Right atrium auricular region (tissue), 2 donors: ENCODE measurements around the gene ZNF438. TPM values are rescaled to one million over a fixed set of nuclear protein-coding genes. Genes with fewer than 3 reads are reported as not detected.
"Not testable (repeated sequence)": the region's sequence is repeated elsewhere in the genome, so short reads cannot be mapped to it uniquely, and the experiment has no call there.

Experiments
- DNase-seq: peaks from one replicate; pipeline ENCODE4 v3.0.0-alpha.2; 2019; ENCODE audit warnings: low spot score
- H3K27ac ChIP-seq, 2 donors: fragments of 200-600 bp; sonication (generic); 1 replicate in 1 of 2; 2 replicates in 1 of 2; pipeline ENCODE4 v1.5.1; 2016 to 2019
- H3K27me3 ChIP-seq, 2 donors: fragments of 200-600 bp; sonication (generic); one replicate each; pipeline versions ENCODE4 v1.5.1 to v1.6.0; 2017 to 2019
- H3K36me3 ChIP-seq: fragments of 200-600 bp; sonication (generic); one replicate; pipeline ENCODE4 v1.5.1; 2016
- H3K4me1 ChIP-seq, 2 donors: fragments of 200-600 bp; sonication (generic); one replicate each; pipeline versions ENCODE4 v1.5.1 to v1.6.0; 2017 to 2019
- H3K4me3 ChIP-seq, 2 donors: fragments of 200-600 bp; sonication (generic); 1 replicate in 1 of 2; 2 replicates in 1 of 2; pipeline ENCODE4 v1.5.1; 2017 to 2019; ENCODE audit warnings: mild to moderate bottlenecking in 1 of 2, moderate library complexity in 1 of 2
- H3K9me3 ChIP-seq, 2 donors: fragments of 200-600 bp; sonication (generic); one replicate each; pipeline ENCODE4 v1.5.1; 2019
- CTCF ChIP-seq, 2 donors: fragments of 200-600 bp; sonication (generic); IDR thresholded peaks; one replicate each; pipeline ENCODE4 v1.5.1; 2019; ENCODE audit warnings: antibody characterized with exemption in 2 of 2
- total RNA-seq, 2 donors: library from RNA; depleted of rRNA; stranded (reverse); fragments of >200 nt; gene quantifications; one replicate each; pipeline ENCODE4 v1.1.0, GENCODE V29; 2016

ZNF438 gene
- total RNA-seq, 2 donors from 2014 or later: 13.4 to 14.5 TPM

- TF ChIP-seq CTCF (IDR thresholded peaks at IDR 0.05): no peak
Measured at GRCh38 chr10:30963992-30964930, 67.4 kb downstream of the ZNF438 start.

DNA sequence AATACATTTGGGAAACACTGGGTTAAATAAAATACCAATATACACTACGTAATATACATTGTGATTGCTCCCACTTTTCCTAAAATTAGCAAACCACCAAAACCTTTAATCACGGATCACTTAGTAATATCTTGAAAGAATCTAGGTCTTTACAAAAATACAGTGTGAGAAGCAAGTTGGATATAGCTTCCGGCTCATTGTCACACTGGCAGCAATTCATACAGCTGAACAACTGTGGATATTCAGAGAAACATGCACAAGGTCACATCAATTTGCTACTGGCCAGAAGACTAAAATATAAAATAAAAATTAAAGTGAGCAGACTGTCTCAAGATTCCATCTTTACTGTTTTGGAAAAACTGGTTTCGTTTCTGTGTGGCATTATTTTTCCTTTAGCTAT, 69.1 kb downstream of the ZNF438 start:
- no peaks in the 10 kb centered on the region for H3K9me3 ChIP-seq
- DNase-seq: no peak
- no peak overlapping the region for H3K4me3 ChIP-seq
- H3K27me3 ChIP-seq: no peaks in the 10 kb centered on the region
- no peak overlapping the region for H3K27ac ChIP-seq
- H3K36me3 ChIP-seq: no peaks in the 10 kb centered on the region
- H3K4me1 ChIP-seq: peaks cover 0 to 16% of the 10 kb centered on the region in 2 donors
- TF ChIP-seq CTCF (IDR thresholded peaks at IDR 0.05): no peak

More at GRCh38 chr10:30963992-30964930, 67.4 kb downstream of the ZNF438 start:
- Histone ChIP-seq H3K9me3 (no peaks in the 10 kb centered on the region), H3K4me1 (peaks cover 0 to 24% of the 10 kb centered on the region in 2 donors), H3K27me3 (no peaks in the 10 kb centered on the region), H3K36me3 (no peaks in the 10 kb centered on the region), H3K4me3 (no peak overlapping the region), H3K27ac (peak overlapping the region; percentile 21 to 34)
- DNase-seq: no peak

DNA sequence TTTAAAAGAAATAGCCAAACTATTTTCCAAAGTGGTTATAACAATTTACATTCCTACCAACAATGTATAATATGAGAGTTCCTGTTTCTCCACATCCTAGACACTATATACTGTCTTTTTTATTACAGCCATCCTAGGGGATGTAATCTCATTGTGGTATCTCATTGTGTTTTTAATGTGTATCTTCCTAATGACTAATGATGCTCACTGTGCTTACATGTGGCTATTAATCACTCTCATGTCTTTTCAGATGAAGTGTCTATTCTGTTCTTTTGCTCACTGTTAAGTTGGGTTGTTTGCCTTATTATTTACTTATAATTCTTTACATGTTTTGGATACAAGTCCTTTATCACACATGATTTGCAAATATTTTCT, 71.8 kb downstream of the ZNF438 start:
- peaks cover 0 to 7% of the 10 kb centered on the region in 2 donors for H3K9me3 ChIP-seq
- no peak overlapping the region for H3K4me3 ChIP-seq
- DNase-seq: no peak
- H3K36me3 ChIP-seq: no peaks in the 10 kb centered on the region
- H3K27me3 ChIP-seq: no peaks in the 10 kb centered on the region
- H3K27ac ChIP-seq: no peak overlapping the region
- H3K4me1 ChIP-seq: peaks cover 0 to 14% of the 10 kb centered on the region in 2 donors
- no peak for TF ChIP-seq CTCF (IDR thresholded peaks at IDR 0.05)

DNA sequence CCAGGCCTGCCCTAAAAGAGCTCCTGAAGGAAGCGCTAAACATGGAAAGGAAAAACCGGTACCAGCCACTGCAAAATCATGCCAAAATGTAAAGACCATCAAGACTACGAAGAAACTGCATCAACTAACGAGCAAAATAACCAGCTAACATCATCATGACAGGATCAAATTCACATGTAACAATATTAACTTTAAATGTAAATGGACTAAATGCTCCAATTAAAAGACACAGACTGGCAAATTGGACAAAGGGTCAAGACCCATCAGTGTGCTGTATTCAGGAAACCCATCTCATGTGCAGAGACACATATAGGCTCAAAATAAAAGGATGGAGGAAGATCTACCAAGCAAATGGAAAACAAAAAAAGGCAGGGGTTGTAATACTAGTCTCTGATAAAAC, 82.4 kb downstream of the ZNF438 start:
- H3K4me3 ChIP-seq, H3K27me3 ChIP-seq, H3K27ac ChIP-seq, H3K4me1 ChIP-seq, H3K36me3 ChIP-seq, DNase-seq, H3K9me3 ChIP-seq: not testable (repeated sequence)

DNA sequence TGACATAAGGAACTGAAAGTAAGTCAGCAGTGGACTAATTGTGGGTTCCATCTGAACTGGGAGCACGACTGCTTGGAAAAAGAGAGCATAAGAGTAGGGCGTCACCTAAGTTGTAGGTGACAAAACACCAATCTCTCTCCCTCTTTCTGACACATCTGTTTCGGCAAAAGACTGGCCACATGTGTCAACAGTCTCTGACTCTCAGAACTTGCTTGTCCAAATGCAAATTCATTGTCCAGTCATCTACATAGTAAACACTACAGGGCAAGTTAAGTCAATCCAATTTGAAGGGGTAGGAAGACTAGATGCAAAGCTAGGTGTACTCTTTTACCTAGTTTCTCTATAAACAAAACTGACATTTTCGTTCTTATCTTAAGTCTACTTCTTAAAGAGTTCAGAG, 87.7 kb downstream of the ZNF438 start:
- no peaks in the 10 kb centered on the region for H3K9me3 ChIP-seq
- DNase-seq: no peak
- TF ChIP-seq CTCF (IDR thresholded peaks at IDR 0.05): no peak
- H3K36me3 ChIP-seq: no peaks in the 10 kb centered on the region
- H3K27me3 ChIP-seq: no peaks in the 10 kb centered on the region
- no peak overlapping the region for H3K4me3 ChIP-seq
- H3K27ac ChIP-seq: peak overlapping the region in 1 of 2 donors; percentile 28
- H3K4me1 ChIP-seq: peaks cover 0 to 23% of the 10 kb centered on the region in 2 donors

DNA sequence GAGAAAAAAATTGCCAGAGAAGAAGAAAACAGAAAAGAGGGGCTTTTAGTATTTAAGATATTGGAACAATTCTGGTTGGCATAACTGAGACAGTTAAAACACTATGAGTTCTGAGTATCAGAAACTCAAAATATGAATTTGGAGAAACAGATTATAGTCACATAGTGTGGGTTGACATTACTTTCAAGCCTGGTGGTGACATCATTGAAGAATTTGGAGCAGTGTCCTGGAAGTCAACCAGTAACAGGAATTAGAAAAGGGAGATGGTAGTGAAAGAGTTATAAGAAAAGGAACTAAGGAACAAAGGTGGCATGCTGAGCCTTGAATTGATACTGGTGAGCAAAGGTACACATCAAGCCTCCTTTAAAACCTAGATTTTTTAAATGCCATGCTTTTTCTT, 88.2 kb downstream of the ZNF438 start:
- DNase-seq: no peak
- Histone ChIP-seq H3K4me1 (peaks cover 0 to 23% of the 10 kb centered on the region in 2 donors), H3K9me3 (no peaks in the 10 kb centered on the region), H3K27ac (peak overlapping the region in 1 of 2 donors; percentile 28), H3K4me3 (no peak overlapping the region), H3K27me3 (no peaks in the 10 kb centered on the region), H3K36me3 (no peaks in the 10 kb centered on the region)
- TF ChIP-seq CTCF (IDR thresholded peaks at IDR 0.05): no peak
